Fibroblast of lung (primary cell): ENCODE results near the gene XKR3. TPM values are rescaled to one million over a fixed set of nuclear protein-coding genes. Genes with fewer than 3 reads are reported as not detected.

Source experiments
- DNase-seq, 2 donors: peaks; one replicate each; pipeline versions ENCODE4 v3.0.0 to v3.0.0-alpha.2; 2010; ENCODE audit warnings: low read depth in 2 of 2
- H2AFZ ChIP-seq: 2 replicates; pipeline ENCODE4 v1.5.1; 2012; ENCODE audit warnings: low read length, control low read depth, inconsistent platforms
- H3K27ac ChIP-seq: 2 replicates; pipeline ENCODE4 v1.5.1; 2011; ENCODE audit warnings: low read length, control low read depth; ENCODE audit not compliant: insufficient read depth
- H3K27me3 ChIP-seq: 2 replicates; pipeline ENCODE4 v1.5.1; 2011; ENCODE audit warnings: mild to moderate bottlenecking, low read length; ENCODE audit not compliant: control insufficient read depth, insufficient read depth
- H3K36me3 ChIP-seq: 2 replicates; pipeline ENCODE4 v1.5.1; 2011; ENCODE audit warnings: low read length; ENCODE audit not compliant: control insufficient read depth, insufficient read depth
- H3K4me1 ChIP-seq: 2 replicates; pipeline ENCODE4 v1.5.1; 2011; ENCODE audit warnings: low read length; ENCODE audit not compliant: control insufficient read depth, insufficient read depth; ENCODE audit errors: extremely low read depth
- H3K4me2 ChIP-seq: 2 replicates; pipeline ENCODE4 v1.5.1; 2011; ENCODE audit warnings: low read length, control low read depth; ENCODE audit not compliant: insufficient read depth; ENCODE audit errors: extremely low read depth
- H3K4me3 ChIP-seq, 4 experiments: fragments of 200-600 bp in 1 of 4; sonication (generic) in 1 of 4; replicated peaks in 1 of 4; 2 replicates each; pipeline ENCODE4 v1.5.1; 2011 to 2016; ENCODE audit warnings: low read length in 4 of 4, low read depth in 3 of 4, mild to moderate bottlenecking in 3 of 4, control low read depth in 2 of 4, inconsistent platforms in 1 of 4, mixed read lengths in 1 of 4; ENCODE audit not compliant: insufficient read depth in 1 of 4; ENCODE audit errors: control extremely low read depth in 1 of 4
- H3K79me2 ChIP-seq: 2 replicates; pipeline ENCODE4 v1.5.1; 2012; ENCODE audit warnings: mild to moderate bottlenecking, low read length, inconsistent platforms; ENCODE audit not compliant: control insufficient read depth, insufficient read depth
- H3K9ac ChIP-seq: 2 replicates; pipeline ENCODE4 v1.5.1; 2011; ENCODE audit warnings: mild to moderate bottlenecking, low read length, control low read depth; ENCODE audit not compliant: insufficient read depth
- H3K9me3 ChIP-seq: 2 replicates; pipeline ENCODE4 v1.5.1; 2012; ENCODE audit warnings: low read depth, low read length; ENCODE audit not compliant: control insufficient read depth, insufficient read depth
- H4K20me1 ChIP-seq: 2 replicates; pipeline ENCODE4 v1.5.1; 2011; ENCODE audit warnings: low read length; ENCODE audit not compliant: control insufficient read depth, insufficient read depth; ENCODE audit errors: extremely low read depth
- CTCF ChIP-seq, 2 donors: IDR thresholded peaks in 1 of 2; conservative IDR thresholded peaks in 1 of 2; 1 replicate in 1 of 2; 2 replicates in 1 of 2; pipeline ENCODE4 v1.5.1; 2011 to 2012; ENCODE audit warnings: low read length in 2 of 2, control low read depth in 1 of 2, inconsistent platforms in 1 of 2, low read depth in 1 of 2, mild to moderate bottlenecking in 1 of 2
- EZH2 ChIP-seq: IDR thresholded peaks from 2 replicates; pipeline ENCODE4 v1.5.1; 2012; ENCODE audit warnings: low read length, control low read depth, mild to moderate bottlenecking; ENCODE audit errors: missing control alignments
- polyA plus RNA-seq, 2 donors: library from polyadenylated mRNA; depleted of rRNA in 1 of 2; stranded (reverse) in 1 of 2; unstranded in 1 of 2; fragments of >200 nt; gene quantifications; 2 replicates each; pipeline ENCODE4 v1.2.1, GENCODE V29; 2011 to 2012; ENCODE audit warnings: missing spikeins in 1 of 2
- total RNA-seq: library from RNA; depleted of rRNA; stranded (reverse); fragments of >200 nt; gene quantifications from 2 replicates; pipeline ENCODE4 v1.2.1, GENCODE V29; 2014

XKR3 gene
- total and polyA plus RNA-seq, 2 donors (not counting 1 experiment from before 2014, with no cell fraction given) = 0.17 TPM; not detected in 1

- no peak for DNase-seq
- no peaks in the 10 kb centered on the region for H3K36me3 ChIP-seq
- H3K4me3 ChIP-seq = no peak overlapping the region
- TF ChIP-seq CTCF (conservative IDR thresholded peaks at IDR 0.05 in 1 of 2, IDR thresholded peaks at IDR 0.05 in 1 of 2; ENCODE audit: low read depth in 1 of 2, low read length in 2 of 2) = no peak
- TF ChIP-seq EZH2 = no peak
- no peak overlapping the region for H3K27ac ChIP-seq
- H3K9ac ChIP-seq = no peak overlapping the region
- no peaks in the 10 kb centered on the region for H3K4me1 ChIP-seq
- no peaks in the 10 kb centered on the region for H4K20me1 ChIP-seq
- H2AFZ ChIP-seq = no peak overlapping the region
- no peaks in the 10 kb centered on the region for H3K27me3 ChIP-seq
- no peaks in the 10 kb centered on the region for H3K9me3 ChIP-seq
- H3K79me2 ChIP-seq = no peaks in the 10 kb centered on the region
- no peak overlapping the region for H3K4me2 ChIP-seq
Observed at GRCh38 chr22:16810188-16810802, 14.9 kb downstream of the XKR3 start.

GRCh38 chr22:16808744-16809143, 16.5 kb downstream of the XKR3 start:
- H2AFZ ChIP-seq = no peak overlapping the region
- H3K9me3 ChIP-seq = no peaks in the 10 kb centered on the region
- H3K79me2 ChIP-seq = no peaks in the 10 kb centered on the region
- H3K4me3 ChIP-seq = no peak overlapping the region
- H3K9ac ChIP-seq = no peak overlapping the region
- no peak overlapping the region for H3K27ac ChIP-seq
- no peak for TF ChIP-seq CTCF (conservative IDR thresholded peaks at IDR 0.05 in 1 of 2, IDR thresholded peaks at IDR 0.05 in 1 of 2; ENCODE audit: low read depth in 1 of 2, low read length in 2 of 2)
- no peak for TF ChIP-seq EZH2
- no peaks in the 10 kb centered on the region for H3K27me3 ChIP-seq
- no peak for DNase-seq
- H3K4me1 ChIP-seq = no peaks in the 10 kb centered on the region
- no peaks in the 10 kb centered on the region for H3K36me3 ChIP-seq
- H4K20me1 ChIP-seq = no peaks in the 10 kb centered on the region
- no peak overlapping the region for H3K4me2 ChIP-seq

- H3K27ac ChIP-seq = no peak overlapping the region
- no peak for DNase-seq
- no peaks in the 10 kb centered on the region for H3K36me3 ChIP-seq
- no peaks in the 10 kb centered on the region for H3K4me1 ChIP-seq
- no peak overlapping the region for H3K4me2 ChIP-seq
- no peaks in the 10 kb centered on the region for H4K20me1 ChIP-seq
- TF ChIP-seq EZH2 = no peak
- TF ChIP-seq CTCF (conservative IDR thresholded peaks at IDR 0.05 in 1 of 2, IDR thresholded peaks at IDR 0.05 in 1 of 2; ENCODE audit: low read depth in 1 of 2, low read length in 2 of 2) = no peak
- no peaks in the 10 kb centered on the region for H3K9me3 ChIP-seq
- no peaks in the 10 kb centered on the region for H3K79me2 ChIP-seq
- H3K9ac ChIP-seq = no peak overlapping the region
- H3K4me3 ChIP-seq = no peak overlapping the region
- H2AFZ ChIP-seq = no peak overlapping the region
- H3K27me3 ChIP-seq = no peaks in the 10 kb centered on the region
Observed at GRCh38 chr22:16807109-16807508, 18.1 kb downstream of the XKR3 start.
